Endothelial cell of umbilical vein (primary cell): ENCODE data around the gene ADAM23.

Experiments used
- EZH2 ChIP-seq: IDR thresholded peaks from 2 replicates; pipeline ENCODE4 v1.6.1; 2012; ENCODE audit warnings: borderline replicate concordance, low read depth, mild to moderate bottlenecking, moderate library complexity, low read length, inconsistent platforms; ENCODE audit not compliant: severe bottlenecking
- FOS ChIP-seq: IDR thresholded peaks from 2 replicates; pipeline ENCODE4 v1.6.1; 2011; ENCODE audit warnings: mild to moderate bottlenecking, low read length, moderate library complexity, borderline replicate concordance; ENCODE audit not compliant: insufficient read depth
- POLR2A ChIP-seq: IDR thresholded peaks from 2 replicates; pipeline ENCODE4 v1.6.1; 2012; ENCODE audit warnings: low read depth, mild to moderate bottlenecking, control low read depth, low read length
- POLR2AphosphoS5 ChIP-seq: IDR thresholded peaks from 2 replicates; pipeline ENCODE4 v1.6.1; 2012; ENCODE audit warnings: low read depth, mild to moderate bottlenecking, control low read depth, low read length, moderate library complexity; ENCODE audit not compliant: insufficient read depth
- TF ChIP-seq, protein P1 (sequence below), 2 donors: IDR thresholded peaks; 1 replicate in 1 of 2; 2 replicates in 1 of 2; pipeline ENCODE4 v1.5.1; 2011; ENCODE audit warnings: low read length in 2 of 2, mild to moderate bottlenecking in 2 of 2, moderate library complexity in 2 of 2, control low read depth in 1 of 2, inconsistent platforms in 1 of 2, low read depth in 1 of 2; ENCODE audit not compliant: insufficient read depth in 1 of 2; ENCODE audit errors: extremely low read depth in 1 of 2
- TF ChIP-seq, protein P2 (sequence below): IDR thresholded peaks from 2 replicates; pipeline ENCODE4 v1.6.1; 2011; ENCODE audit not compliant: insufficient read depth, insufficient read length

DNA sequence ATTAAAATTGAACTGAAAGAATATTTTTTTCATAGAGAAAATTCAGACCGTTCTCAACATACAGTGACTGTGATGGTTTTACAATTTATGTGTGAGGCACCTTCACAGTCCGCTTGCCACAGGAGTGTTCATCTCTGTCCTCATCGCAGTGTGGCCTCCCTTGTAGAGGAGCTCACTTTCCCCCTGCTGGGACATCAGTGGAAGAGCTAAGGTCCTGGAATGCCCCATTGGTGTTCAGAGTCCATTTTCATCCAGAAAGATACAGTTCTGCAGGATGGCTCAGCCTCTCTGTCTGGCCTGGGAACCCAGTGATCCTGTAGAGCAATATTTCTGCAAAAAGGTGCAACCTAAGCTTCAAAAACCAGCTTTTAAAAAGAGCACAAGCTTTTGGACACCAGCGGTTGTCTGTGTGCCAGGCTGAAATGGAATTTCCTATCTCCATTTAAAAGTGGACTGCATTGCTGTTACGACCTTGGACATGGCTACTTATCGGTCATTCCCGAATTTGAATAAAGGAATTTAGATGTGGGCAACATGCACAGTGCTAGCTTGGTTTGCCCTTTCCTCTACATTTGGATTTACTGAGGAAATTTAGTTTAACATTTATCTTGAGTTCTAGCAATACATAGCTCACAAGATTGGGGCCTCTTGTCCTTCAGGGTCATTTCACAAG, 172.2 kb downstream of the ADAM23 start:
- TF ChIP-seq FOS (no peak), EZH2 (no peak), POLR2A (no peak), POLR2AphosphoS5 (no peak)
- TF ChIP-seq, protein P1, sequence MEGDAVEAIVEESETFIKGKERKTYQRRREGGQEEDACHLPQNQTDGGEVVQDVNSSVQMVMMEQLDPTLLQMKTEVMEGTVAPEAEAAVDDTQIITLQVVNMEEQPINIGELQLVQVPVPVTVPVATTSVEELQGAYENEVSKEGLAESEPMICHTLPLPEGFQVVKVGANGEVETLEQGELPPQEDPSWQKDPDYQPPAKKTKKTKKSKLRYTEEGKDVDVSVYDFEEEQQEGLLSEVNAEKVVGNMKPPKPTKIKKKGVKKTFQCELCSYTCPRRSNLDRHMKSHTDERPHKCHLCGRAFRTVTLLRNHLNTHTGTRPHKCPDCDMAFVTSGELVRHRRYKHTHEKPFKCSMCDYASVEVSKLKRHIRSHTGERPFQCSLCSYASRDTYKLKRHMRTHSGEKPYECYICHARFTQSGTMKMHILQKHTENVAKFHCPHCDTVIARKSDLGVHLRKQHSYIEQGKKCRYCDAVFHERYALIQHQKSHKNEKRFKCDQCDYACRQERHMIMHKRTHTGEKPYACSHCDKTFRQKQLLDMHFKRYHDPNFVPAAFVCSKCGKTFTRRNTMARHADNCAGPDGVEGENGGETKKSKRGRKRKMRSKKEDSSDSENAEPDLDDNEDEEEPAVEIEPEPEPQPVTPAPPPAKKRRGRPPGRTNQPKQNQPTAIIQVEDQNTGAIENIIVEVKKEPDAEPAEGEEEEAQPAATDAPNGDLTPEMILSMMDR (IDR thresholded peaks at IDR 0.05; ENCODE audit: extremely low read depth in 1 of 2, insufficient read depth in 1 of 2, low read depth in 1 of 2, low read length in 2 of 2) = no peak
- TF ChIP-seq, protein P2, sequence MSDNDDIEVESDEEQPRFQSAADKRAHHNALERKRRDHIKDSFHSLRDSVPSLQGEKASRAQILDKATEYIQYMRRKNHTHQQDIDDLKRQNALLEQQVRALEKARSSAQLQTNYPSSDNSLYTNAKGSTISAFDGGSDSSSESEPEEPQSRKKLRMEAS = no peak
